CD14-positive monocyte (primary cell): Measurements from ENCODE around the gene ZPR1. TPM values are rescaled to one million over a fixed set of nuclear protein-coding genes. Genes with fewer than 3 reads are reported as not detected.
A peak's percentile ranks its signal among the peaks of the same experiment; 100 is the strongest.
"Not testable (repeated sequence)": the region's sequence is repeated elsewhere in the genome, so short reads cannot be mapped to it uniquely, and the experiment has no call there.

Experiments
- DNase-seq, 3 donors: peaks; one replicate each; pipeline ENCODE4 v3.0.0-alpha.2; 2011 to 2022
- H2AFZ ChIP-seq: 2 replicates; pipeline ENCODE4 v1.6.0; 2012; ENCODE audit warnings: mild to moderate bottlenecking, low read depth, low read length, inconsistent platforms; ENCODE audit not compliant: insufficient read depth, poor library complexity, severe bottlenecking
- H3K27ac ChIP-seq, 2 donors: 1 replicate in 1 of 2; 2 replicates in 1 of 2; pipeline ENCODE4 v1.5.1; 2012 to 2013; ENCODE audit warnings: low read length in 2 of 2, control low read depth in 1 of 2, inconsistent platforms in 1 of 2, low read depth in 1 of 2, mild to moderate bottlenecking in 1 of 2
- H3K27me3 ChIP-seq, 2 donors: one replicate each; pipeline versions ENCODE4 v1.6.0 to v1.6.1; 2011 to 2013; ENCODE audit warnings: low read length in 2 of 2; ENCODE audit not compliant: control insufficient read depth in 2 of 2, insufficient read depth in 2 of 2
- H3K36me3 ChIP-seq, 2 donors: replicated peaks in 1 of 2; 1 replicate in 1 of 2; 2 replicates in 1 of 2; pipeline versions ENCODE4 v1.5.1 to v1.6.1; 2012 to 2013; ENCODE audit warnings: low read length in 2 of 2, control low read depth in 1 of 2, inconsistent platforms in 1 of 2, mild to moderate bottlenecking in 1 of 2; ENCODE audit not compliant: insufficient read depth in 2 of 2, control insufficient read depth in 1 of 2
- H3K4me1 ChIP-seq, 2 donors: 1 replicate in 1 of 2; 2 replicates in 1 of 2; pipeline versions ENCODE4 v1.5.1 to v1.6.1; 2012 to 2013; ENCODE audit warnings: low read length in 2 of 2, control low read depth in 1 of 2, inconsistent platforms in 1 of 2, mild to moderate bottlenecking in 1 of 2, moderate library complexity in 1 of 2; ENCODE audit not compliant: insufficient read depth in 2 of 2, control insufficient read depth in 1 of 2
- H3K4me2 ChIP-seq: replicated peaks from 2 replicates; pipeline ENCODE3; 2012; ENCODE audit warnings: low read length, moderate library complexity, mild to moderate bottlenecking; ENCODE audit not compliant: poor library complexity, severe bottlenecking; ENCODE audit errors: extremely low read depth
- H3K4me3 ChIP-seq, 3 experiments: fragments of 200-600 bp in 1 of 3; sonication (generic) in 1 of 3; replicated peaks in 1 of 3; 1 replicate in 2 of 3; 2 replicates in 1 of 3; pipeline ENCODE4 v1.5.1; 2011 to 2013; ENCODE audit warnings: low read length in 3 of 3, mild to moderate bottlenecking in 3 of 3, control low read depth in 2 of 3, low read depth in 2 of 3, inconsistent platforms in 1 of 3, moderate library complexity in 1 of 3
- H3K79me2 ChIP-seq: 2 replicates; pipeline ENCODE4 v1.6.0; 2012; ENCODE audit warnings: mild to moderate bottlenecking, control low read depth, inconsistent platforms, low read length, moderate library complexity; ENCODE audit not compliant: insufficient read depth
- H3K9ac ChIP-seq: 2 replicates; pipeline ENCODE4 v1.6.0; 2017; ENCODE audit warnings: low read length, mild to moderate bottlenecking; ENCODE audit not compliant: insufficient read depth, poor library complexity, severe bottlenecking
- H3K9me3 ChIP-seq, 2 donors: replicated peaks in 1 of 2; 1 replicate in 1 of 2; 2 replicates in 1 of 2; pipeline versions ENCODE4 v1.5.1 to v1.6.1; 2012 to 2013; ENCODE audit warnings: low read length in 2 of 2, control low read depth in 1 of 2; ENCODE audit not compliant: control insufficient read depth in 1 of 2, insufficient read depth in 1 of 2
- H4K20me1 ChIP-seq: 2 replicates; pipeline ENCODE4 v1.6.0; 2012; ENCODE audit warnings: mild to moderate bottlenecking, low read length, control low read depth, moderate library complexity; ENCODE audit not compliant: insufficient read depth
- H3K27ac Mint-ChIP-seq, 7 donors: one replicate each; pipeline ENCODE4 v1.8.0; 2020; ENCODE audit warnings: mild to moderate bottlenecking in 7 of 7, mixed read lengths in 7 of 7, moderate library complexity in 6 of 7, inconsistent platforms in 2 of 7
- H3K27me3 Mint-ChIP-seq, 3 donors: one replicate each; pipeline ENCODE4 v1.8.0; 2021 to 2022; ENCODE audit warnings: low read depth in 3 of 3, mild to moderate bottlenecking in 3 of 3, mixed read lengths in 3 of 3, moderate library complexity in 3 of 3, inconsistent platforms in 1 of 3
- H3K36me3 Mint-ChIP-seq, 2 donors: one replicate each; pipeline ENCODE4 v1.8.0; 2020; ENCODE audit warnings: mixed read lengths in 2 of 2, inconsistent platforms in 1 of 2, mild to moderate bottlenecking in 1 of 2
- H3K4me1 Mint-ChIP-seq: one replicate; pipeline ENCODE4 v1.8.0; 2020; ENCODE audit warnings: mild to moderate bottlenecking, mixed read lengths
- H3K4me3 Mint-ChIP-seq, 2 donors: one replicate each; pipeline ENCODE4 v1.8.0; 2020; ENCODE audit warnings: mild to moderate bottlenecking in 2 of 2, mixed read lengths in 2 of 2, moderate library complexity in 1 of 2
- H3K9me3 Mint-ChIP-seq, 7 donors: one replicate each; pipeline ENCODE4 v1.8.0; 2020 to 2022; ENCODE audit warnings: mixed read lengths in 7 of 7, mild to moderate bottlenecking in 6 of 7, moderate library complexity in 6 of 7, inconsistent platforms in 2 of 7
- CTCF ChIP-seq: fragments of 200-600 bp; IDR thresholded peaks from one replicate; pipeline ENCODE4 v1.8.0; 2022; ENCODE audit warnings: antibody characterized with exemption, mild to moderate bottlenecking
- WGBS: methylation state at CpG from one replicate; pipeline ENCODE4 v1.1.5; 2013; ENCODE audit warnings: missing lambda C conversion rate; ENCODE audit not compliant: insufficient coverage; 5-methylcytosine and 5-hydroxymethylcytosine counted together
- intact Hi-C, 2 donors: fragments of 100-400 bp; cut with micrococcal nuclease; formaldehyde crosslinking; loops; one replicate each; pipeline versions ENCODE4 v1.15.0 to v1.15.1; 2023
- polyA plus RNA-seq, 3 donors: library from polyadenylated mRNA; depleted of rRNA in 1 of 3; unstranded in 2 of 3; stranded (reverse) in 1 of 3; fragments of 300-500 nt in 2 of 3; fragments of >200 nt in 1 of 3; fragmentation: Illumina TruSeq in 2 of 3; gene quantifications; 1 replicate in 2 of 3; 2 replicates in 1 of 3; pipeline ENCODE4 v1.2.3, GENCODE V29; 2012 to 2021

ZPR1 gene
- polyA plus RNA-seq, 3 donors: 24.4 to 35.5 (median 35.2) TPM

DNA sequence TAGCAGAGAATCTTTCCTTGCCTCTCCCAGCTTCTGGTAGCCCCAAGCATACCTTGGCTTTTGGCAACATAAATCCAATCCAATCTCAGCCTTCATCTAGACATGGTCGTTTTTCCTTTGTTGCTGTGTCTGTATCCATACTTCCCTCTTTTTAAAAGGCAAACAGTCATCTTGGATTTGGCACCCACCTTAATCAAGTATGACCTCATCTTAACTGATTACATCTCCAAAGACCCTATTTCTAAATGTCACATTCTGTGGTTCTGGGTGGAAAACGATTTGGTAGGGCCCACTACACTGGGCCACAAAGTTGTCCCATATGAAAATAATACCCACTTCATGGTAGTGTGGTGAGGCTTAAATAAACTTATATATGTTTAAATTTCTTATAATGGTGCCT is 15.9 kb downstream of the ZPR1 start:
- peak overlapping the region in 1 of 2 donors; percentile 91 for H3K27ac ChIP-seq
- H3K27me3 Mint-ChIP-seq: peaks cover 0 to 5% (median 1%) of the 10 kb centered on the region in 3 donors
- H3K9ac ChIP-seq: peak overlapping the region; percentile 81
- no peaks in the 10 kb centered on the region for H3K9me3 ChIP-seq
- peaks cover 52% of the 10 kb centered on the region for H3K79me2 ChIP-seq
- peaks cover 20 to 30% of the 10 kb centered on the region in 2 donors for H3K36me3 Mint-ChIP-seq
- H3K27ac Mint-ChIP-seq: peak overlapping the region in 4 of 7 donors; percentile 93 to 97 (median 94)
- H3K4me3 ChIP-seq: peak overlapping the region; percentile 86 to 98 (median 93)
- H3K4me1 Mint-ChIP-seq: peaks cover 41% of the 10 kb centered on the region
- H3K9me3 Mint-ChIP-seq: no peaks in the 10 kb centered on the region
- peak overlapping the region; percentile 92 to 97 for H3K4me3 Mint-ChIP-seq
- intact Hi-C loops: loop anchor here in 1 of 2 donors (5.0 kb wide), 1 partner anchor 460 kb away; the partner anchor contains the start of genes PCSK7 and RNF214
- peak overlapping the region; percentile 99 for H3K4me2 ChIP-seq
- H3K27me3 ChIP-seq: no peaks in the 10 kb centered on the region
- 22% methylated on average over 1 of the region's 2 CpGs for WGBS
- no peak for DNase-seq
- peaks cover 36 to 49% of the 10 kb centered on the region in 2 donors for H3K4me1 ChIP-seq
- peaks cover 12% of the 10 kb centered on the region for H4K20me1 ChIP-seq
- H3K36me3 ChIP-seq: peaks cover 4 to 38% of the 10 kb centered on the region in 2 donors
- TF ChIP-seq CTCF: no peak
- H2AFZ ChIP-seq: peak overlapping the region; percentile 98

DNA sequence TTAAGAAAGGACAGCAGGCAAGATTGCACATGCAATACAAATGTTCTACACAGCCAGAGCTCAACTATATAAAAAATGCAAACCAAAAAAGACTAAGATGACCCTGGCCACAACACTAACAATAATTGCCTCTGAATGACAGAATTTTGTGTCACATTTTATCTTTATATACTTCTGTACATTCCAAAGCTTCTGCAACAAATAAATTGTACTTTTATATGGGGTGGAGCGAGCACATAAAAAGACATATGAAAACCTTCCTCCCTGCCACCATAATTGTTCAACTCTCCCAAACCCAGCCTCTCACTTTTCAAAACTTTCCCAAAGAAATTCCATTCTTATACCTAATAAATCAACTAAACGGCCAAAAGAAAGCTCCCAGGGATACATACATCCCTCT is 25.7 kb downstream of the ZPR1 start:
- no peak overlapping the region for H3K9ac ChIP-seq
- H3K4me1 ChIP-seq: no peaks in the 10 kb centered on the region
- TF ChIP-seq CTCF: no peak
- no peaks in the 10 kb centered on the region for H3K27me3 ChIP-seq
- no peak overlapping the region for H3K4me3 ChIP-seq
- Mint-ChIP-seq H3K27ac (no peak overlapping the region), H3K9me3 (no peaks in the 10 kb centered on the region), H3K4me3 (no peak overlapping the region), H3K4me1 (no peaks in the 10 kb centered on the region), H3K36me3 (peaks cover 71 to 91% of the 10 kb centered on the region in 2 donors), H3K27me3 (peaks cover 0 to 1% (median 0%) of the 10 kb centered on the region in 3 donors)
- intact Hi-C loops: no loop called here
- no peak for DNase-seq
- WGBS: no CpG with 5 or more reads among the region's 2 CpGs
- H4K20me1 ChIP-seq: peaks cover 30% of the 10 kb centered on the region
- no peak overlapping the region for H3K27ac ChIP-seq
- H3K79me2 ChIP-seq: peaks cover 30% of the 10 kb centered on the region
- no peak overlapping the region for H2AFZ ChIP-seq
- peaks cover 87 to 100% of the 10 kb centered on the region in 2 donors for H3K36me3 ChIP-seq
- no peaks in the 10 kb centered on the region for H3K9me3 ChIP-seq
- no peak overlapping the region for H3K4me2 ChIP-seq

GRCh38 chr11:116756044-116756443 is 31.8 kb downstream of the ZPR1 start:
- intact Hi-C loops, H3K9ac ChIP-seq, H3K27me3 ChIP-seq, H3K9me3 ChIP-seq, H3K27me3 Mint-ChIP-seq, H3K4me1 ChIP-seq, H3K27ac ChIP-seq, H4K20me1 ChIP-seq, H3K4me3 Mint-ChIP-seq, DNase-seq, H2AFZ ChIP-seq, H3K79me2 ChIP-seq, H3K9me3 Mint-ChIP-seq, H3K4me2 ChIP-seq, H3K4me1 Mint-ChIP-seq, H3K4me3 ChIP-seq: not testable (repeated sequence)
- 95% methylated on average over 3 of the region's 8 CpGs for WGBS
- H3K36me3 ChIP-seq: peaks cover 91 to 98% of the 10 kb centered on the region in 2 donors
- H3K36me3 Mint-ChIP-seq: peaks cover 61 to 69% of the 10 kb centered on the region in 2 donors
- peak overlapping the region in 1 of 7 donors; percentile 25 for H3K27ac Mint-ChIP-seq
